ENCODE results near the gene ASIC4. TPM values are rescaled to one million over a fixed set of nuclear protein-coding genes. Genes with fewer than 3 reads are reported as not detected.

ASIC4 gene
- total RNA-seq, 3 donors from 2014 or later (not counting 1 experiment from before 2014, with no cell fraction given) = 0.12 to 0.20 TPM; not detected in 1

- Mint-ChIP-seq H3K4me3 (no peak overlapping the region), H3K36me3 (no peaks in the 10 kb centered on the region), H3K4me1 (no peaks in the 10 kb centered on the region), H3K27me3 (ENCODE audit: low read depth in 2 of 2) (peaks cover 39 to 47% of the 10 kb centered on the region in 2 donors), H3K9me3 (no peaks in the 10 kb centered on the region), H3K27ac (no peak overlapping the region)
- Histone ChIP-seq H3K9me3 (ENCODE audit: control insufficient read depth, insufficient read depth, low read length) (no peaks in the 10 kb centered on the region), H3K4me3 (ENCODE audit: low read length) (no peak overlapping the region), H3K4me1 (ENCODE audit: control insufficient read depth, insufficient read depth, low read length) (peaks cover 7% of the 10 kb centered on the region), H3K27me3 (ENCODE audit: control insufficient read depth, insufficient read depth, low read length) (peaks cover 9% of the 10 kb centered on the region), H3K27ac (ENCODE audit: low read length) (no peak overlapping the region), H3K36me3 (ENCODE audit: control insufficient read depth, insufficient read depth, low read length) (no peaks in the 10 kb centered on the region)
- 87% methylated on average over 22 of the region's 22 CpGs for WGBS (ENCODE audit: insufficient coverage)
- DNase-seq (no peak), ATAC-seq (no peak)
- intact Hi-C loops (cut with micrococcal nuclease) = no loop called here
- no peak for TF ChIP-seq CTCF (IDR thresholded peaks at IDR 0.05)
Observed at GRCh38 chr2:219574484-219575311, 60.4 kb downstream of the ASIC4 start.

GRCh38 chr2:219575566-219576504 is 61.6 kb downstream of the ASIC4 start:
- no peak overlapping the region for H3K27ac Mint-ChIP-seq
- Histone ChIP-seq H3K36me3 (ENCODE audit: control insufficient read depth, insufficient read depth, low read length) (no peaks in the 10 kb centered on the region), H3K27me3 (ENCODE audit: control insufficient read depth, insufficient read depth, low read length) (peaks cover 4% of the 10 kb centered on the region), H3K9me3 (ENCODE audit: control insufficient read depth, insufficient read depth, low read length) (no peaks in the 10 kb centered on the region), H3K4me3 (ENCODE audit: low read length) (no peak overlapping the region), H3K27ac (ENCODE audit: low read length) (no peak overlapping the region), H3K4me1 (ENCODE audit: control insufficient read depth, insufficient read depth, low read length) (peaks cover 7% of the 10 kb centered on the region)
- H3K4me1 Mint-ChIP-seq = no peaks in the 10 kb centered on the region
- DNase-seq = no peak
- H3K27me3 Mint-ChIP-seq (ENCODE audit: low read depth in 2 of 2) = peaks cover 34 to 43% of the 10 kb centered on the region in 2 donors
- no peaks in the 10 kb centered on the region for H3K9me3 Mint-ChIP-seq
- 79% methylated on average over 6 of the region's 6 CpGs for WGBS (ENCODE audit: insufficient coverage)
- no peaks in the 10 kb centered on the region for H3K36me3 Mint-ChIP-seq
- no peak for ATAC-seq
- intact Hi-C loops (cut with micrococcal nuclease) = no loop called here
- TF ChIP-seq CTCF (IDR thresholded peaks at IDR 0.05) = no peak
- H3K4me3 Mint-ChIP-seq = no peak overlapping the region

GRCh38 chr2:219576505-219577388 is 62.5 kb downstream of the ASIC4 start:
- Mint-ChIP-seq H3K36me3 (no peaks in the 10 kb centered on the region), H3K4me3 (no peak overlapping the region), H3K9me3 (no peaks in the 10 kb centered on the region), H3K27ac (no peak overlapping the region), H3K27me3 (ENCODE audit: low read depth in 2 of 2) (peaks cover 32 to 40% of the 10 kb centered on the region in 2 donors), H3K4me1 (no peaks in the 10 kb centered on the region)
- intact Hi-C loops (cut with micrococcal nuclease) = no loop called here
- Histone ChIP-seq H3K4me1 (ENCODE audit: control insufficient read depth, insufficient read depth, low read length) (no peaks in the 10 kb centered on the region), H3K27me3 (ENCODE audit: control insufficient read depth, insufficient read depth, low read length) (peaks cover 2% of the 10 kb centered on the region), H3K9me3 (ENCODE audit: control insufficient read depth, insufficient read depth, low read length) (no peaks in the 10 kb centered on the region), H3K4me3 (ENCODE audit: low read length) (no peak overlapping the region), H3K36me3 (ENCODE audit: control insufficient read depth, insufficient read depth, low read length) (no peaks in the 10 kb centered on the region), H3K27ac (ENCODE audit: low read length) (no peak overlapping the region)
- DNase-seq (no peak), ATAC-seq (no peak)
- WGBS (ENCODE audit: insufficient coverage) = 66% methylated on average over 14 of the region's 15 CpGs
- no peak for TF ChIP-seq CTCF (IDR thresholded peaks at IDR 0.05)
